Fibroblast of lung (primary cell): ENCODE data around the gene XPR1. TPM values are rescaled to one million over a fixed set of nuclear protein-coding genes. Genes with fewer than 3 reads are reported as not detected.

Experiments used
- DNase-seq, 2 donors: peaks; one replicate each; pipeline versions ENCODE4 v3.0.0 to v3.0.0-alpha.2; 2010; ENCODE audit warnings: low read depth in 2 of 2
- H2AFZ ChIP-seq: 2 replicates; pipeline ENCODE4 v1.5.1; 2012; ENCODE audit warnings: low read length, control low read depth, inconsistent platforms
- H3K27ac ChIP-seq: 2 replicates; pipeline ENCODE4 v1.5.1; 2011; ENCODE audit warnings: low read length, control low read depth; ENCODE audit not compliant: insufficient read depth
- H3K27me3 ChIP-seq: 2 replicates; pipeline ENCODE4 v1.5.1; 2011; ENCODE audit warnings: mild to moderate bottlenecking, low read length; ENCODE audit not compliant: control insufficient read depth, insufficient read depth
- H3K36me3 ChIP-seq: 2 replicates; pipeline ENCODE4 v1.5.1; 2011; ENCODE audit warnings: low read length; ENCODE audit not compliant: control insufficient read depth, insufficient read depth
- H3K4me1 ChIP-seq: 2 replicates; pipeline ENCODE4 v1.5.1; 2011; ENCODE audit warnings: low read length; ENCODE audit not compliant: control insufficient read depth, insufficient read depth; ENCODE audit errors: extremely low read depth
- H3K4me2 ChIP-seq: 2 replicates; pipeline ENCODE4 v1.5.1; 2011; ENCODE audit warnings: low read length, control low read depth; ENCODE audit not compliant: insufficient read depth; ENCODE audit errors: extremely low read depth
- H3K4me3 ChIP-seq, 4 experiments: fragments of 200-600 bp in 1 of 4; sonication (generic) in 1 of 4; replicated peaks in 1 of 4; 2 replicates each; pipeline ENCODE4 v1.5.1; 2011 to 2016; ENCODE audit warnings: low read length in 4 of 4, low read depth in 3 of 4, mild to moderate bottlenecking in 3 of 4, control low read depth in 2 of 4, inconsistent platforms in 1 of 4, mixed read lengths in 1 of 4; ENCODE audit not compliant: insufficient read depth in 1 of 4; ENCODE audit errors: control extremely low read depth in 1 of 4
- H3K79me2 ChIP-seq: 2 replicates; pipeline ENCODE4 v1.5.1; 2012; ENCODE audit warnings: mild to moderate bottlenecking, low read length, inconsistent platforms; ENCODE audit not compliant: control insufficient read depth, insufficient read depth
- H3K9ac ChIP-seq: 2 replicates; pipeline ENCODE4 v1.5.1; 2011; ENCODE audit warnings: mild to moderate bottlenecking, low read length, control low read depth; ENCODE audit not compliant: insufficient read depth
- H3K9me3 ChIP-seq: 2 replicates; pipeline ENCODE4 v1.5.1; 2012; ENCODE audit warnings: low read depth, low read length; ENCODE audit not compliant: control insufficient read depth, insufficient read depth
- H4K20me1 ChIP-seq: 2 replicates; pipeline ENCODE4 v1.5.1; 2011; ENCODE audit warnings: low read length; ENCODE audit not compliant: control insufficient read depth, insufficient read depth; ENCODE audit errors: extremely low read depth
- EZH2 ChIP-seq: IDR thresholded peaks from 2 replicates; pipeline ENCODE4 v1.5.1; 2012; ENCODE audit warnings: low read length, control low read depth, mild to moderate bottlenecking; ENCODE audit errors: missing control alignments
- polyA plus RNA-seq, 2 donors: library from polyadenylated mRNA; depleted of rRNA in 1 of 2; stranded (reverse) in 1 of 2; unstranded in 1 of 2; fragments of >200 nt; gene quantifications; 2 replicates each; pipeline ENCODE4 v1.2.1, GENCODE V29; 2011 to 2012; ENCODE audit warnings: missing spikeins in 1 of 2
- total RNA-seq: library from RNA; depleted of rRNA; stranded (reverse); fragments of >200 nt; gene quantifications from 2 replicates; pipeline ENCODE4 v1.2.1, GENCODE V29; 2014
- TF ChIP-seq, protein P1 (sequence below), 2 donors: IDR thresholded peaks in 1 of 2; conservative IDR thresholded peaks in 1 of 2; 1 replicate in 1 of 2; 2 replicates in 1 of 2; pipeline ENCODE4 v1.5.1; 2011 to 2012; ENCODE audit warnings: low read length in 2 of 2, control low read depth in 1 of 2, inconsistent platforms in 1 of 2, low read depth in 1 of 2, mild to moderate bottlenecking in 1 of 2

Gene XPR1
- total and polyA plus RNA-seq, 2 donors (not counting 1 experiment from before 2014, with no cell fraction given) = 18.4 to 31.5 TPM

DNA sequence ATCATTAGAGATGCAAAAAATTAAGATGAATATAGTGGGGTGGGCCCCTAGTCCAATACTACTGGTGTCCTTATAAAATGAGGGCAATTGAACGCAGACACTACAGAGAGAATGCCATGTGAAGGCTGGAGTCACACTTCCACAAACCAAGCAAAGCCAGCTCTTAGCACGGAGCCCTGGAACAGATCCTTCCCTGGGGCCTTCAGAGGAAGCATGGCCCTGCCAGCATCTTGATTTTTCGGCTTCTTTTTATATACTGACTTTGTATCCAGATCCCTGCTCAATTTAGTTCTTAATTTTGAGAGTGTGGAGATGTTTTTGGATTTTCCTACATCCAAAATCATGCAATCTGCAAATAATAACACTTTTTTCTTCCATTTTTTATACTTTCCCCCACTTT lies 270.7 kb downstream of the XPR1 start:
- Histone ChIP-seq H2AFZ (no peak overlapping the region), H3K79me2 (no peaks in the 10 kb centered on the region), H3K9me3 (no peaks in the 10 kb centered on the region), H3K27ac (no peak overlapping the region), H3K36me3 (no peaks in the 10 kb centered on the region), H3K4me2 (no peak overlapping the region), H3K4me1 (no peaks in the 10 kb centered on the region), H3K27me3 (no peaks in the 10 kb centered on the region), H3K4me3 (no peak overlapping the region), H3K9ac (no peak overlapping the region), H4K20me1 (no peaks in the 10 kb centered on the region)
- TF ChIP-seq, protein P1, sequence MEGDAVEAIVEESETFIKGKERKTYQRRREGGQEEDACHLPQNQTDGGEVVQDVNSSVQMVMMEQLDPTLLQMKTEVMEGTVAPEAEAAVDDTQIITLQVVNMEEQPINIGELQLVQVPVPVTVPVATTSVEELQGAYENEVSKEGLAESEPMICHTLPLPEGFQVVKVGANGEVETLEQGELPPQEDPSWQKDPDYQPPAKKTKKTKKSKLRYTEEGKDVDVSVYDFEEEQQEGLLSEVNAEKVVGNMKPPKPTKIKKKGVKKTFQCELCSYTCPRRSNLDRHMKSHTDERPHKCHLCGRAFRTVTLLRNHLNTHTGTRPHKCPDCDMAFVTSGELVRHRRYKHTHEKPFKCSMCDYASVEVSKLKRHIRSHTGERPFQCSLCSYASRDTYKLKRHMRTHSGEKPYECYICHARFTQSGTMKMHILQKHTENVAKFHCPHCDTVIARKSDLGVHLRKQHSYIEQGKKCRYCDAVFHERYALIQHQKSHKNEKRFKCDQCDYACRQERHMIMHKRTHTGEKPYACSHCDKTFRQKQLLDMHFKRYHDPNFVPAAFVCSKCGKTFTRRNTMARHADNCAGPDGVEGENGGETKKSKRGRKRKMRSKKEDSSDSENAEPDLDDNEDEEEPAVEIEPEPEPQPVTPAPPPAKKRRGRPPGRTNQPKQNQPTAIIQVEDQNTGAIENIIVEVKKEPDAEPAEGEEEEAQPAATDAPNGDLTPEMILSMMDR (conservative IDR thresholded peaks at IDR 0.05 in 1 of 2, IDR thresholded peaks at IDR 0.05 in 1 of 2; ENCODE audit: low read depth in 1 of 2, low read length in 2 of 2) = no peak
- TF ChIP-seq EZH2 = no peak
- no peak for DNase-seq

DNA sequence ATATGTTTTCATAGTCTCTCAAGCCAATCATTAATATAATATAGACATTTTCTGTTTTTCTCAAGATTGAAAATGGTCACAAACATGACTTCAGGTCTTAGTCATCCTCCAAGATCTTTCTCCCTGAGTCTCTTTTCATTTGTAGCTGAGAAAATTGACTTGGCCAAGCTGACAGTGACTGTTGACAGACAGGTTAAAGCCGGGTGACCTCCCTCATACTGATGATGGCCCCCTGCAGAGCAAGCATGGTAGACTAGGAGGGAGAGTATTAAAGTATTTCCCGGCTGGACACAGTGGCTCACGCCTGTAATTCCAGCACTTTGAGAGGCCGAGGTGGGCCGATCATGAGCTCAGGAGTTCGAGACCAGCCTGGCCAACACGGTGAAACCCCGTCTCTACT lies 274.1 kb downstream of the XPR1 start:
- Histone ChIP-seq H3K4me3 (no peak overlapping the region), H3K4me2 (no peak overlapping the region), H3K27me3 (no peaks in the 10 kb centered on the region), H3K9ac (no peak overlapping the region), H3K79me2 (no peaks in the 10 kb centered on the region), H3K9me3 (no peaks in the 10 kb centered on the region), H4K20me1 (no peaks in the 10 kb centered on the region), H2AFZ (no peak overlapping the region), H3K27ac (no peak overlapping the region), H3K4me1 (no peaks in the 10 kb centered on the region), H3K36me3 (no peaks in the 10 kb centered on the region)
- DNase-seq = no peak
- TF ChIP-seq EZH2 = no peak
- TF ChIP-seq, protein P1 (conservative IDR thresholded peaks at IDR 0.05 in 1 of 2, IDR thresholded peaks at IDR 0.05 in 1 of 2; ENCODE audit: low read depth in 1 of 2, low read length in 2 of 2) = no peak

DNA sequence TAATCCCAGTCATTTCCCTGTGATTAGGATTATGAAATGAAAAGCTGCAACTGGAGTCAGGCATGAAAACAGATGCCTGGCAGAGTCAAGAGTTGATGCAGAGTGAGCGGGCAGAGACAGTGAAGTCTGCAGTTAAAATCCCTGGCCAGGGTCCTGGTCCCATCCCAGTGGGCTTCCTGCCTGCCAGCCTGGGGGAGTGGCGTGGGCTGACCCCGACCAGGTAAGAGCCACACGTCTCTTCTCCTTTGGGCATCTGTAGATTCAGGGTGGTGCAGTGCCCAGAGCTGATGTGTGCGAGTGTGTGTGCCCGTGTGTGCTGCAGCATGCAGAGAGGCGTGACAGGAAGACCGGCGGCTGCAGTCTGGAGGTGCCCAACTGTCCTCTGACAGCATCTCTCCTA lies 274.7 kb downstream of the XPR1 start:
- Histone ChIP-seq H3K4me3 (no peak overlapping the region), H3K27me3 (no peaks in the 10 kb centered on the region), H3K27ac (no peak overlapping the region), H3K4me2 (no peak overlapping the region), H3K4me1 (peaks cover 2% of the 10 kb centered on the region), H3K79me2 (peaks cover under 1% of the 10 kb centered on the region), H3K36me3 (no peaks in the 10 kb centered on the region), H3K9me3 (no peaks in the 10 kb centered on the region), H2AFZ (no peak overlapping the region), H3K9ac (no peak overlapping the region), H4K20me1 (no peaks in the 10 kb centered on the region)
- no peak for DNase-seq
- TF ChIP-seq, protein P1 (conservative IDR thresholded peaks at IDR 0.05 in 1 of 2, IDR thresholded peaks at IDR 0.05 in 1 of 2; ENCODE audit: low read depth in 1 of 2, low read length in 2 of 2) = no peak
- TF ChIP-seq EZH2 = no peak
